Hematopoietic multipotent progenitor cell (in vitro differentiated cells): ENCODE measurements around the gene MAEA. TPM values are rescaled to one million over a fixed set of nuclear protein-coding genes. Genes with fewer than 3 reads are reported as not detected.
"Not testable (repeated sequence)": the region's sequence is repeated elsewhere in the genome, so short reads cannot be mapped to it uniquely, and the experiment has no call there.

Experiments used
- DNase-seq, 3 donors: peaks; one replicate each; pipeline ENCODE4 v3.0.0-alpha.2; 2011 to 2015; ENCODE audit warnings: low read depth in 2 of 3, low spot score in 2 of 3
- total RNA-seq: library from RNA; depleted of rRNA; stranded (reverse); fragments of >200 nt; gene quantifications from one replicate; pipeline ENCODE4 v1.2.3, GENCODE V29; 2012

Gene MAEA
- total RNA-seq, 1 donor, result 94.8 TPM

DNA sequence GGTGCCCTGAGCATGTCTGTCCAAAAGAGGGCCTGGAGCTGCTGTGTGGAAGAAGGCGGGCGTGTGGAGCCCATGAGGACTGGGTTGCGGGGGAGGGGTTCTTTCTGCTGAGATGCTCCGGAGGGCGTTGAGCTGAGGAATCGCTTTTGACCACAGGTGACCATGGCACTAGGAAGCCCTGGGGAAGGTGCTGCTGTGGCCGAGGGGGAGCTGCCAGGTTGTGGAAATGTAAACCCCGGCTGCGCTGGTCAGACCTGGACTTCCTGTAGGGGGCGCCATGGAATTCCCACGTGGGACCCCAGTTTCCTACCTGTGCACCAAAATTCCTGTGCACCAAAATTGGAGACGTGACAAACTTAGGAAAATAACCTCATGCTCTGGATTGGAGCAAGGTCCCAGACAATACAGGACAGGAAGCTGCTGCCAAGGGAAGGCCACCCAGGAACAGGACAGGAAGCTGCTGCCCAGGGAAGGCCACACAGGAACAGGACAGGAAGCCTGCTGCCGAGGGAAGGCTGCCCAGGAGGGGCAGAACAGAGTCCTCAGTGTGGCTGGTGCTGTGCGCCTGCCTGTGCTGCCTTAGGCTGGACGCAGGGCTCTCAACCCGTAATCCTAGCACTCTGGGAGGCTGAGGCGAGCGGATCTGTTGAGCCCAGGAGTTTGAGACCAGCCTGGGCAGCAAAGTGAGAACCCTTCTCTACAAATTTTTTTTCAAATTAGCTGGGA, 29.0 kb downstream of the MAEA start:
- no peak for DNase-seq

DNA sequence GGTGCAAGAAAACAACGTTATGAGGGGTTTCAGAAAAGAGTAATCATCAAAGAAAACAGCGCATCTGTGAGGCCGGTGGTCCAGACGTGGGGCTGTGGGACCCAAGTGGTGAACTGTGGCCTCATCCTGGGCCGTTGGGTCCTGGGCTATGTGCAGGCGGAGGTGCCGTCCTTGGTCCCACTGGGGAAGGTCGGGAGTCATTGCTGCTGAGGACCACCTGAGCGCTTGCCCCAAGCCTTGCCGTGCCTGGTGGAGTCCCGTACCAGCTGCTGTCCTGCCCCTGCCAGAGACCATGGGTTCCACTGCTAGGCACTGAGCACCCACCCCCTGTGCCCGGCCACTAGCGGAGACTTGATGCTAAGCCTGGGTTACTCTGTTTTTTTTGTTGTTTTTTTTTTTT, 31.8 kb downstream of the MAEA start:
- no peak for DNase-seq

DNA sequence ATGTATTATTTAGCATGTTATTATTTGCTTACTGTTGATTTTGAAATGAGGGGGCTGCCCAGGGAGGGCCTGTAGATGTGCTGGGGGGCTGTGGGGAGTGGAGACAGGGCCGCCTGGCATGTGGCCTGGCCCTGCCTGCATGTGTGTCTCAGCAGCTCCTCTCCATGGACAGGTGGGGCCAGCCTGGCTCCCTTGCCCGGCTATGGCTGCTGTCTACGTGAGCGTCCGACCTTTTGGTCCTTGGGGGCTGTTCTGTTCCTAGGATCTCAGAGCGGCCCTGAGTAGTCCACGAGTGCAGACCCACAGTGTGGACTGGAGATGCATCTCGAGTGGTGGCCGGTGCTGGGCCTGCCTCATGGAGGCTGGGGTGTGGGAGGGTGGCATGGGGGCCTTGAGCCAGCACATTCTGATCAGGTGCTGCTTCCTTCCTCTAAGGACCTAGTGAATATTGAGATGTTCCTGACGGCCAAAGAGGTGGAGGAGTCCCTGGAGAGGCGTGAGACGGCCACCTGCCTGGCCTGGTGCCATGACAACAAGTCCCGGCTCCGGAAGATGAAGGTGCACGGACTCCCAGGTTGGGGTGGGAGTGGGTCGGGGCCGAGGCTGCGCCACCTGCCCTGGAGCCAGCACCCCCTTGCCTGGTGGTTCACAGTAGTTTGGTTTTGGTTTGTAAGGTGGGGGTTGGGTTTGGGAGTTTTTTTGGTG, 32.4 kb downstream of the MAEA start:
- no peak for DNase-seq

GRCh38 chr4:1323280-1323634, 33.6 kb downstream of the MAEA start:
- no peak for DNase-seq

- DNase-seq, result no peak
These were observed 34.1 kb downstream of the MAEA start for GRCh38 chr4:1323635-1324442.

GRCh38 chr4:1324443-1325175, 34.9 kb downstream of the MAEA start:
- DNase-seq, result not testable (repeated sequence)

- no peak for DNase-seq
These were observed 35.4 kb downstream of the MAEA start for GRCh38 chr4:1325176-1325480.

- no peak for DNase-seq
These were observed 36.3 kb downstream of the MAEA start for GRCh38 chr4:1325681-1326635.

DNA sequence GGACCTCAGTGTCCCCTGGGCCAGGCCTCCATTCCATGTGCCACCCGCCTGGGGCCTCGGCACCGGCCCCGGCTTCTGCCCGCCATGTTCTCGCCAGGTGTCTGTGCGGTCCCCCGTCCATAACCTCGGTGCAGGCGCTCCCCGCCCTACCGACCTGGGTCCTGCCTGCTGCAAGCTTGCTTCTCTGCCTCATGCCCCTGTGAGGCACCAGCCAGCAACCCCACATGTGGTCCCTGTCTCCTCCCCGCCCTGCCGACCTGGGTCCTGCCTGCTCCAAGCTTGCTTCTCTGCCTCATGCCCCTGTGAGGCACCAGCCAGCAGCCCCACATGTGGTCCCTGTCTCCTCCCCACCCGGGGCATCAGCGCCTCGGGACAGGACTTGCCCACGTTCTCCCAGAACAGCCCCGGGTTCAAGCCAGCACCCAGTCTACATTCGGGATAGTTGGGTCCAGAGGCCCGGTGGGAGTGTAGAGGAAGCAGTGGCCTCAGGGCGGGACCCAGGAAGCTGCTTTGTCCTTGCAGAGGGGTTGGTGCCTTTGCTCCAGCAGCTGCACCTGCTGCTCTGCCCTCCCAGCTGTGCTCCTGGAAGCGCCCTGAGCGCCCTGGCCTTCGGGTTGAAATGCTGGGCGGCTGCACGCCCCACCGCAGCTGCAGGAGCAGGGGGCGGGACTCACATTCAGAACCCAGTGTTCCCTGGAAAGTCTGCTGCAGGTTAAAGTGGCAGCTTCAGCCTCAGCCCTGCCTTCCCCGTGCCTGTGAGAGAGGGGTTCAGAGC, 37.2 kb downstream of the MAEA start:
- DNase-seq, result no peak

GRCh38 chr4:1327526-1328266, 38.0 kb downstream of the MAEA start:
- DNase-seq, result no peak

DNA sequence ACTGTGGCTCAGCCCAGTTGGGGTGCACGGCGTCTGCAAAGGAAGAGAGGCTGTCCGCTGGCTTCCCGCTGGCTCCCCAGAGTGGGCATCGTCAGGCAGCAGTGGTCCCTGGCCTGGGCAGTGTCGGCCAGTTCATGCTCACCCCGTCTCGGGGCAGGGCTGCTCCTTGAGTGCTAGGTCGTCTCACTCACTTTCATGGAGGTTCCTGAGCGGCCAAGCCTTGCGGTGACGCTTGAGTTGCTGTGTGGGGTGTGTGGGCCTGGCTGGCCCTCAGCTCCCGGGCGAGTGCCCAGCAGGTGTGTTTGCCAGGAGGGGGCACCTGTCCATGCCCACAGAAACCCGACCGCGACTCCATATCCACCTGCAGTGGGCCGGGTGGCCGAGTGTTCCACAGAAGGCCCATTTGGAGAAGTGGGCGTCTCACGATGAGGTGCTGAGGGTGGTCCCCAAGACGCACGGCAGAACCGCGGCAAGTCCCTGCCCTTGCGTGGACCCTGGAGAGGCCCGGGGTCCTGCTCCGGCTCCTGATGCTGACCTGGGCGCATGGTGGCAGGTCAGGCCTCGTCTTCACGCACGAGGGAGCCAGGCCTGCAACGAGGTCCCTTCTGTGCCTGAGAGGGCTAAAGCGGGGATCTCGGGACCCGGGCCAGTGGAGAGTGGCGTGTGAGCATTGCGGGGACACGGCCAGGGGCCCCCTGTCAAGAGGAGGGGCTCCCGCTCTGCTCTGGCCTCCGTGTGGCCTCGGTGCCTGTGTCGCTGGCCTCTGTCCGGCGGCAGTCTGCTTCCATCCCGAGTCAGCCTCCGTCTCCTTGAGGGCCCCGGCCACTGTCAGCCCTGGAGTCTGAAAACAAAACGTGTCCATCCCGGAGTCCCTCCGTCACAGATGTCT, 38.8 kb downstream of the MAEA start:
- DNase-seq, result no peak

DNA sequence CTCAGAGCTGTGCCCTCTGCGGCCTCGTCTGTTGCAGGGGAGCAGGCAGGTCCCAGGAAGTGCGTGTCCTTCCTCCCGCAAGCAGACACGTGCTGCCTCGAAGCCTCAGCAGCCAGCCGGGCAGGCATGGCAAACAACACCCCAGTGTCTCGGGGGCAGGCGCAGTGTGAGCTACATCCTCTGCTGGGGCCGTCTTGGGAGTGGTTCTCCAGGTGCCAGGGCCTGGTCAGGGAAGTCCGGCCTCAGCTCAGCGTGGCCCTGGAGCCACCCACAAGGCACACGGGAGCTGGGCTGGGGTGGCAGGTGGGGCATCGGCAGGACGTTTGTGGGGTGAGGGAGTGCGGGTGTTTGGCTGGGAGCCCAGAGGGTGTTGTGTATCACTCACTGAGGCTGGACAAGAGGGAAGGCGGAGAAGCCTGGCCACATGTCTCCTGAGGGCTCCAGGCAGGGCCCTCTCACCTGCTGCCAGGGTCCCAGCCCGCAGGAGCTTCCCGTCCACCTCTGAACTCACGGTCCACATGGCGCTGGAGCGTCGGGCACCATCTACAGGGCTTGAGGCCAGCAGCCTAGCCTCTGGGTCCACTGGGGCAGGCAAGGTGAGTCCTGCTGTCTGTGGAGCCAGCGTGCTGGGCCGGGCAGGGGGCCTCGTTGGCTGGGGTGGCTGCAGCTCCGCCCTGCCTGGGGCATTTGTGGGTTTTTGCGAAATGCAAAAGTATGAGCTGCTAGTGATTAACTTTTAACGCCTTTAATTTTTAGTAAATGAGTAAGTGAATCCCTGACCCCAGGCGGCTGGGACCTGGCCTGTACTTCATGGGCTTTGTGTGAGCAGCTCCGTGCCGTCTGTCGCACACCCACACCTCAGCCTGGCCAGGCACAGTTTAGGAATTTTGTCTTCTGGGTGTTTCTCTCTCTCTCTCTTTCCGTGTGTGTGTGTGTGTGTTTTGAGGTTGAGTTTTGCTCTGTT, 40.0 kb downstream of the MAEA start:
- no peak for DNase-seq

GRCh38 chr4:1330761-1331590, 41.3 kb downstream of the MAEA start:
- peak in 1 of 3 donors; percentile 32 for DNase-seq

DNA sequence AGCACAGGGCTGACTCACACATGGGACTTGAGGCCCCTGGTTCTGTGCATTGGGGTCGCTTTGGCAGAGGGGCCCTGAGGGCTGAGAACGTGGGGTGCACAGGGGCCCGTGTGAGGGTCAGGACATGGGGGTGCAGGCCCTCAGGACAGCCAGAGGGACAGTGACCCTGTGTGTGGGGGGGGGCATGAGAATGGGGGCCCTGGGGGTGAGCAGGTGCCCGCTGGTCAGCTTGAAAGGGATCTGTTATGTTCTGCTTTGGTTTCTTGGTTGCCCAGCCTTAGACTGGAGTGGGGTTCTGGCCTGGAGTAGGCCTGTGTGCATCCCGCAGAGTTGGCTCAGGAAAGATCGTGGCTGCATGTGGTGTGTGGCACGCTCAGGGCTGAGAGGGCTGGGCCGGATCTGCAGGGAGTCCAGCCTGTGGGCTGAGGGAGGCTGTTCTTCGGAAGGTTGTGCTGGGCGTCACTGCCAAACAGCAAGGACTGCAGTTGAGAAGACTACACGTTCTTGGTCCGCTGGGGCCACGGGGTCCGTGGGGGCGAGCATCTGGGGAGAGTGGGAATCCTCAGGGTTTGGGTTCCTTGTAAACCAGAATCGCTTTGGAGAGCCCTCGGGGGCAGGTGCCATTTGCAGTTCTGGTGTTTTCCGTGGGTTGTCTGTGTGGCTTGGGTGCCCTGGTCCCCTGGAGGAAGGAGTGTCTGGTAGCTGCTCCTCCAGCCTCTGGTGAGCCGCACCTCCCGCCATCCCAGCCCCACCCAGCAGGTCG, 42.1 kb downstream of the MAEA start:
- no peak for DNase-seq

DNA sequence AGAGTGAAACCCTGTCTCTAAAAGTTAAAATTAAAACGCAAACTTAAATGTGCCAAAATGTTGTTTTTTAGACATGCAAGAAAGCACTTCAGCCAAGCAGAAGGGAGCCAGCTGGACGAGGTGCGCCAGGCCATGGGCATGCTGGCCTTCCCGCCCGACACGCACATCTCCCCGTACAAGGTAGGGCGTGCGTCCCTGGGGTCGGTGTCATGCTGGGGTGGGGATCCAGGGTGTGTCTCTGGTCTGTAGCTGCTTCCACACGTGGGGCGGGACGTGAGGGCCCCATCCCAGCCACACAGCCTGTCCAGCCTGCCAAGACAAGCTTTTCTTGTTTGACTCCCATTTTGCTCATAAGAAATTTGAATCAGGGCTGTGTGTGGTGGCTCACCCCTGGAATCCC, 43.0 kb downstream of the MAEA start:
- DNase-seq, result no peak
